Lower leg skin (tissue), 4 donors: ENCODE measurements around the gene MBD6. TPM values are rescaled to one million over a fixed set of nuclear protein-coding genes. Genes with fewer than 3 reads are reported as not detected.
A peak's percentile ranks its signal among the peaks of the same experiment; 100 is the strongest.

Source experiments
- DNase-seq, 2 donors: peaks; one replicate each; pipeline ENCODE4 v3.0.0-alpha.2; 2019; ENCODE audit warnings: low spot score in 2 of 2
- H3K4me3 ChIP-seq: fragments of 200-600 bp; sonication (generic); 2 replicates; pipeline ENCODE4 v1.5.1; 2017; ENCODE audit warnings: mild to moderate bottlenecking, low read depth; ENCODE audit not compliant: poor library complexity, severe bottlenecking
- POLR2A ChIP-seq, 2 donors: fragments of 450-650 bp; IDR thresholded peaks; one replicate each; pipeline ENCODE4 v1.6.1; 2016 to 2017; ENCODE audit warnings: antibody characterized with exemption in 2 of 2, mild to moderate bottlenecking in 1 of 2, moderate library complexity in 1 of 2
- WGBS, 2 donors: methylation state at CpG; one replicate each; pipeline ENCODE4 v1.1.5; 2018; 5-methylcytosine and 5-hydroxymethylcytosine counted together
- intact Hi-C: fragments of 100-400 bp; cut with DNase I; formaldehyde crosslinking; loops from one replicate; pipeline ENCODE4 v1.15.0; 2023; ENCODE audit warnings: low total_unique reads
- total RNA-seq, 4 donors: library from RNA; depleted of rRNA; stranded (reverse); fragments of >200 nt; gene quantifications; one replicate each; pipeline ENCODE4 v1.1.0, GENCODE V29; 2016
- TF ChIP-seq, protein P1 (sequence below), 3 donors: fragments of 450-650 bp; IDR thresholded peaks; one replicate each; pipeline ENCODE4 v1.5.1; 2016; ENCODE audit warnings: antibody characterized with exemption in 3 of 3, mild to moderate bottlenecking in 3 of 3, moderate library complexity in 2 of 3

The MBD6 gene
- total RNA-seq, 4 donors from 2014 or later, result 13.8 to 50.4 (median 26.5) TPM

DNA sequence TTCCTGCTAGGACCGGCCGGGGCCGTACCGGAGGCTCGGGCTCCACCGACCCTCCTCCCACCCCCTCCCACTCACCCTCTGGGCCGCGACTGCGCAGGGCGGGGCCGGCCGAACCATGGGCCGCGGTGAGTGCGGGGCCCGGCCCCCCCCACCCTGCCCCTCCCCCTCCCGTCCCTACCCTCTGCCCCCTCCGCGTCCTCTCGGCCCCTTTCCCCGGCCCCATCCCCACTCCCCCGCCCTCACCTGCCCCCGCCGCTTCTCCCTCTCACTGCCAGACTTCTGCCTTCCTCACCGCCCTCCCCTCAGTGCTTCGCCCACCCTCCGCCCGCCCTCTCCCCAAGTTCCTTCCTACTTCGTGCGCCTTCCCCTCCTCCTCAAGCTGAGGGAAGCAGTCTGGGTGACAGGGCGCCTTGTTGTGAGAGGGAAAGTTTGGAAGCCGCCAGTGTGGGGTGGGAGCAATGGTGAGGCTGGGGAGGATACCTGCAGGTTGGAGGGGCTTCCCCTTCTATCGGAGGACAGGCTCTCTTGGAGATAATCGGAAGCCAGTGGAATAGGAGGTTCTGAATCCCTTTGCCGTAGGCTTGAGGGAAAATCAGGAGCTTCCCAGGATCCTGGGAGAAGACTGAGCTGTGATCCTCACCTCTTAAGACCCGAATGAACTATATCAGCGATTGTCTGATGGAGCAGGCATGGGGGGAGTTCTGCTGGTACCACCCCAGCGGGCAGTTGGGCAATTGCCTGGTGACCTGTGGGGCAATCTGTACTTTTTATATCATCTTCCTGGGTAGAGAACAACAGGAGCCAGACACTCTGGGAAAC, 472 bp downstream of the MBD6 start:
- TF ChIP-seq, protein P1, sequence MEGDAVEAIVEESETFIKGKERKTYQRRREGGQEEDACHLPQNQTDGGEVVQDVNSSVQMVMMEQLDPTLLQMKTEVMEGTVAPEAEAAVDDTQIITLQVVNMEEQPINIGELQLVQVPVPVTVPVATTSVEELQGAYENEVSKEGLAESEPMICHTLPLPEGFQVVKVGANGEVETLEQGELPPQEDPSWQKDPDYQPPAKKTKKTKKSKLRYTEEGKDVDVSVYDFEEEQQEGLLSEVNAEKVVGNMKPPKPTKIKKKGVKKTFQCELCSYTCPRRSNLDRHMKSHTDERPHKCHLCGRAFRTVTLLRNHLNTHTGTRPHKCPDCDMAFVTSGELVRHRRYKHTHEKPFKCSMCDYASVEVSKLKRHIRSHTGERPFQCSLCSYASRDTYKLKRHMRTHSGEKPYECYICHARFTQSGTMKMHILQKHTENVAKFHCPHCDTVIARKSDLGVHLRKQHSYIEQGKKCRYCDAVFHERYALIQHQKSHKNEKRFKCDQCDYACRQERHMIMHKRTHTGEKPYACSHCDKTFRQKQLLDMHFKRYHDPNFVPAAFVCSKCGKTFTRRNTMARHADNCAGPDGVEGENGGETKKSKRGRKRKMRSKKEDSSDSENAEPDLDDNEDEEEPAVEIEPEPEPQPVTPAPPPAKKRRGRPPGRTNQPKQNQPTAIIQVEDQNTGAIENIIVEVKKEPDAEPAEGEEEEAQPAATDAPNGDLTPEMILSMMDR (IDR thresholded peaks at IDR 0.05), result no peak
- TF ChIP-seq POLR2A (IDR thresholded peaks at IDR 0.05), result no peak
- H3K4me3 ChIP-seq, result peak overlapping the region; percentile 76
- peak; percentile 70 to 93 for DNase-seq
- WGBS, 2 donors, result 0 to 2% methylated on average over 14 to 31 of the region's 38 CpGs
- intact Hi-C loops, result no loop called here

DNA sequence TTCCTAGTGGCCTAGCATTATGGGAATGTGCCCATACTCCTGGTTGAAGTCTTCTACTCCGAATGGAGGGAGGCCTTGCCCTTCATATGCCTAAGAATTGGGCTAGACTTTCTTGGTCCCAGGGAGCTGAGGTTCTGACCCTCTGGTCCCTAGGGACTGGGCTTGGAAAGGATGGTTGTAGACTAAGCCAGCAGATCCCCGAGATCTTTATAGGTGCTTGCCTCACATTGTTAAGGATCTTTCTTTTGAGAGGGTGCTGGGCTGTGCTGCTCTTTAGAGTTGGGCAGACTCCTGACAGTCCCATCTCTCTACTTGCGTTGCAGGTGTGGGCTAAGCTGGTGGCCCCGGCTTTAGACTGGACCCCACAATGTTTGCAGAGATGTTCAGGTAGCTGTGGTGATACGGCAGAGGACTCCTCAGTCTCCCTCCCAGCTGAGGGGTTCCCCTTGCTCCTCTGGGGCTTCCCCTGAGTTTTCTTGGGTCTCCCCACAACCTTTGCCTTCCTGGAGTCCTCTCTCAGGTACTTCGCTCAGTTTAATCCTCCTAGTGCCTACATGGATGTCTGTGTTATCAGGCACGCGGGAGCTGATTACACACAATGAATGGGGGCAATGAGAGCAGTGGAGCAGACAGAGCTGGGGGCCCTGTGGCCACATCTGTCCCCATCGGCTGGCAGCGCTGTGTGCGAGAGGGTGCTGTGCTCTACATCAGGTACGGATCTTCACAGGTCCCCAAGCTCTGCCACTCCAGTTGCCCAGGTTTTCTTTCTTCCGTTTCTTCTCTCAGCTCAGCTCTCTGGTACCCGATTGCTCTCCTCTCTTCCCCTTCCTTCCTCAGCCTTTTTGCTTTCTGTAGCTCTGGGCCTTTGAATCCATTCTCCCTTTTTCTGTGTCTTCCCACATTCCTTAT, 1.3 kb downstream of the MBD6 start:
- H3K4me3 ChIP-seq, result peak overlapping the region; percentile 76
- intact Hi-C loops, result no loop called here
- TF ChIP-seq, protein P1 (IDR thresholded peaks at IDR 0.05), result no peak
- no peak for TF ChIP-seq POLR2A (IDR thresholded peaks at IDR 0.05)
- 65 to 66% methylated on average over 14 of the region's 14 CpGs for WGBS, 2 donors
- peak in 1 of 2 donors; percentile 84 for DNase-seq

DNA sequence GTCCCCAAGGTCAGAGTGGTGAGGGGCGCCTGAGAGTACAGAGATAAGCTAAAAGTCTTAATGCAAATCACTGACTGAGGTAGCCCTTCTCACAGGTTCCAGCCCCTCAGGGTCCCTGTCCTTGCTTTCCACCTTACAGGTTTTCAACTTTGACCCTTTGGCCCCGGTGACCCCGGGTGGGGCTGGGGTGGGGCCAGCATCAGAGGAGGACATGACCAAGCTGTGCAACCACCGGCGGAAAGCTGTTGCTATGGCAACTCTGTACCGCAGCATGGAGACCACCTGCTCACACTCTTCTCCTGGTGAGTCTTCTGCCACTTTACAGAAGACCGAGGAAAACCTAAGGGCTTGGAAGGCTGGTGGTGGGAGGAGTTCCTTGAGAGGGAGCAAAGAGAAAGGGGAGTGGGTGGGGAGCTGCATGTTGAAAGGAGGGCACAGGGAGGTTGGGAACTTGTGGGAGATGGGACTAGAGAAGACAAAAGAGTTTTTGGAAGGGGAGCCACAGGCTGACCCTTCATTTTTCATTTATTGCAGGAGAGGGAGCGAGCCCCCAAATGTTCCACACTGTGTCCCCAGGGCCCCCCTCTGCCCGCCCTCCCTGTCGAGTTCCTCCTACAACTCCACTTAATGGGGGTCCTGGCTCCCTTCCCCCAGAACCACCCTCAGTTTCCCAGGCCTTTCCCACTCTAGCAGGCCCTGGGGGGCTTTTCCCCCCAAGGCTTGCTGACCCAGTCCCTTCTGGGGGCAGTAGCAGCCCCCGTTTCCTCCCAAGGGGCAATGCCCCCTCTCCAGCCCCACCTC, 2.4 kb downstream of the MBD6 start:
- TF ChIP-seq POLR2A (IDR thresholded peaks at IDR 0.05), result no peak
- WGBS, 2 donors, result 57 to 64% methylated on average over 10 to 11 of the region's 11 CpGs
- peak in 1 of 2 donors; percentile 85 for DNase-seq
- H3K4me3 ChIP-seq, result no peak overlapping the region
- intact Hi-C loops, result no loop called here

DNA sequence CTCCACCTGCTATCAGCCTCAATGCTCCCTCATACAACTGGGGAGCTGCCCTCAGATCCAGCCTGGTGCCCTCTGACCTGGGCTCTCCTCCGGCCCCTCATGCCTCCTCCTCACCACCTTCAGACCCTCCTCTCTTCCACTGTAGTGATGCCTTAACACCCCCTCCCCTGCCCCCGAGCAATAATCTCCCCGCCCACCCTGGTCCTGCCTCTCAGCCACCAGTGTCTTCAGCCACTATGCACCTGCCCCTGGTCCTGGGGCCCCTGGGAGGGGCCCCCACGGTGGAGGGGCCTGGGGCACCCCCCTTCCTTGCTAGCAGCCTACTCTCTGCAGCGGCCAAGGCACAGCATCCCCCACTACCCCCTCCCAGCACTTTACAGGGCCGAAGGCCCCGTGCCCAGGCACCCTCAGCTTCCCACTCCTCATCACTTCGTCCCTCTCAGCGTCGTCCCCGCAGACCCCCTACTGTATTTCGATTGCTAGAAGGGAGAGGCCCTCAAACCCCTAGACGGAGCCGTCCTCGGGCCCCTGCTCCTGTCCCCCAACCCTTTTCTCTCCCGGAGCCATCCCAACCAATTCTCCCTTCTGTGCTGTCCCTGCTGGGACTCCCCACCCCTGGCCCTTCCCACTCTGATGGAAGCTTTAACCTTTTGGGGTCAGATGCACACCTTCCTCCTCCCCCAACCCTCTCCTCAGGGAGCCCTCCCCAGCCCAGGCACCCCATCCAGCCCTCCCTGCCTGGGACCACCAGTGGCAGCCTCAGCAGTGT, 3.2 kb downstream of the MBD6 start:
- TF ChIP-seq, protein P1 (IDR thresholded peaks at IDR 0.05), result no peak
- no peak for TF ChIP-seq POLR2A (IDR thresholded peaks at IDR 0.05)
- intact Hi-C loops, result no loop called here
- H3K4me3 ChIP-seq, result no peak overlapping the region
- WGBS, 2 donors, result 82% methylated on average over 16 of the region's 16 CpGs
- DNase-seq, result no peak

DNA sequence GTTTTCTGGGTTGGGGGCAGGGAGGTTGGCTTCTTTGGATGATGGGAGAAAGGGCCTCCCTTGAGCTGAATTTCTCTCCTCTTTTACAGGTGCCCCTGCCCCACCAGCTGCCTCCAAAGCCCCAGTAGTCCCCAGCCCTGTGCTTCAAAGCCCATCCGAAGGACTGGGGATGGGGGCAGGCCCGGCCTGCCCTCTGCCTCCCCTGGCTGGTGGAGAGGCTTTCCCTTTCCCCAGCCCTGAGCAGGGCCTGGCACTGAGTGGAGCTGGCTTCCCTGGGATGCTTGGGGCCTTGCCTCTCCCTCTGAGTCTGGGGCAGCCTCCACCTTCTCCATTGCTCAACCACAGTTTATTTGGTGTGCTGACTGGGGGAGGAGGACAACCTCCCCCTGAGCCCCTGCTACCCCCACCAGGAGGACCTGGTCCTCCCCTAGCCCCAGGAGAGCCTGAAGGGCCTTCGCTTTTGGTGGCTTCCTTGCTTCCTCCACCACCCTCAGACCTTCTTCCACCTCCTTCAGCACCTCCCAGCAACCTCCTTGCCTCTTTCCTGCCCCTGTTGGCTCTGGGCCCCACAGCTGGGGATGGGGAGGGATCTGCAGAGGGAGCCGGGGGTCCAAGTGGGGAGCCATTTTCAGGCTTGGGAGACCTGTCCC, 4.0 kb downstream of the MBD6 start:
- 79 to 87% methylated on average over 4 of the region's 4 CpGs for WGBS, 2 donors
- intact Hi-C loops, result no loop called here
- TF ChIP-seq, protein P1 (IDR thresholded peaks at IDR 0.05), result no peak
- TF ChIP-seq POLR2A (IDR thresholded peaks at IDR 0.05), result no peak
- no peak for DNase-seq
- no peak overlapping the region for H3K4me3 ChIP-seq
